HuH-7.5 (cell line): Measurements from ENCODE around the gene GRIA4.
"Not testable (repeated sequence)": the region's sequence is repeated elsewhere in the genome, so short reads cannot be mapped to it uniquely, and the experiment has no call there.

ENCODE experiments used
- DNase-seq: peaks from one replicate; pipeline ENCODE4 v3.0.0; 2011; ENCODE audit warnings: low spot score

The GRIA4 gene

DNA sequence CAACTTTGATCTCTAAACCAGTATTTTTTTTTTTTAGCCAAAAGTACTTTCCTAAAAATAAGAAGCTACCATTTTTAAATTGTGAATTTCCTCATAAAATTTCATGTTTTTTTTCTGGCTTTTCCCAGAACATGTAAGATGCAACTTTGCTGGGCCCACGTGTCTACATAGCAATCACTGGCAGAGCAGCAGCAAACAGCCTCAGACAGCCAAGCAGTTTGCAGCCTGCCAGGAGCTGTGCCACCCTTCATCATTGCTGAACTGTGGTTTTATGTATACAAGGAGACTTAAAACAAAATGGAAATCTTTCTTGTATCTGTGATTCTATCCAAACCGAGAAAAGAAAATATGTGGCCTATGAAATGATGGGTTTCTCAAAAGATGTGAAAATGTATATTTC lies 110.2 kb downstream of the GRIA4 start:
- no peak for DNase-seq

DNA sequence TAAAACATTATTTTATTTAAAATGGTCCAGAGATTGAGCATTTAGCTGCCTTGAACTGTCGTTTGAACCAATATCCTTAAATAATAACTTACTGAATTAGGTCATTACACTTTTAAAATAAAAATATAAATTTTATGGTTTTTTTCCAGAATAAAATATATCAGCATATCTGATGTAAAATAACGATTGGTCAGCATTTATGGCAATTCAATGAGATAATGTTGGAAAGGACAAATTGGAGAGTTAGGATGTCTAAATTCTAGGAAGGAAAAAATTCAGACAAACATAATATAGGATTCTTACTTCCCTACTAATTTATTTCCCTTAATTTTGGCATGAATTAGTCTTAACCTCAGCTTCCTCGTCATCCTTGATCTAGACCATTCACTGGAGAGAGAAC lies 113.4 kb downstream of the GRIA4 start:
- no peak for DNase-seq

DNA sequence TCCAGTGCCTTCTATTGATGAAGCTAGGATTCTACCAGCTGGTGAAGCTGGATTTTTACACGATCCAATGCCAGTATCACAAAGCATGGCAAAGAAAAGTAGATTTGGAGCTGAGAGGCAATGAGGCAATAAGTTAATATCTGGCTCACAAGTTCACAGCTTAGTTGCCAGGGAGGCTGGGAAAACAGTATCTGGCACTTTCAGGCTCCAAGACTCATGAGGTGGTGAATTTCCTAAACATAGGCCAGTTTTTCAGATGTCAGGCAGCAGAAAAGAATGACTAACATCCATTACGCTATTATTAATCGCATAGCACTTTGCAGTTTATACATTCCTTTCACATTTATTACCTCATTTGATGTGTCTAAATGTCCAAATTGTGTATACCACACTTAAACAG lies 122.7 kb downstream of the GRIA4 start:
- no peak for DNase-seq

DNA sequence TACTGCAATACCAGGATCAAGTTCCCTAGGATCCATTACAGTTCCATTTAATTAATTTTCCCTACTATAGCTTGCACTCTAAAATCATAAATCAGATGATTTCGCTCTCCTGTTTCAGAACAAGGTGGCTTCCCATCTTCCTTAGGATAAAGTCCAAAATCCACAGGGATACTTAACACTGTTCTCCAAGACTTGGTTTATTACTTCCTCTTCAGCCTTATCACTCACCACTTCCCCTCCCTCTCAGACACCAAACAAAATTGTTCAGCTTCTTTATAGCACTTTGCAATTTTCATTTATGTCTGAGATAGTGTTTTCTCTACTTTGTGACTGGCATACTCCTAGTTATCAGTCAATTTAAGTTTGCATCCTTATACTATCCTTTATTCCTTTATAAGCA lies 124.6 kb downstream of the GRIA4 start:
- no peak for DNase-seq

DNA sequence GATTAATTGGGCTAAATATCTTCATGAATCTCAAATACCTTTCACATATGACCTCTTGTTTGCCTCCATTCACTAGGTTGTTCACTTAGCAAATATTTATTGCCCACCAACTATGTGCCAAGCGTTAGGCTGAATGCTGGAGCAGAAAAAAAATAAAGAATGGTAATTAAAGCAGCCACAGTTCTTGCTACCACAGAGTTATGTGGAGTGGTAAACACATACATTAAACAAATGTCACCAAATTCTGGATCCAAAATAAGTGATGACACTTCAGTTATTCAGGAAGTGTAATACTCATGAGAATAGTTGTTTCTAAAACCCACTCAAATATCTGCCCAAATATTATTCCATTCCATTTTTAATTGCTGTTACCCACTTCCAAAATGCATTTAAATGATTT lies 128.4 kb downstream of the GRIA4 start:
- DNase-seq, result no peak

DNA sequence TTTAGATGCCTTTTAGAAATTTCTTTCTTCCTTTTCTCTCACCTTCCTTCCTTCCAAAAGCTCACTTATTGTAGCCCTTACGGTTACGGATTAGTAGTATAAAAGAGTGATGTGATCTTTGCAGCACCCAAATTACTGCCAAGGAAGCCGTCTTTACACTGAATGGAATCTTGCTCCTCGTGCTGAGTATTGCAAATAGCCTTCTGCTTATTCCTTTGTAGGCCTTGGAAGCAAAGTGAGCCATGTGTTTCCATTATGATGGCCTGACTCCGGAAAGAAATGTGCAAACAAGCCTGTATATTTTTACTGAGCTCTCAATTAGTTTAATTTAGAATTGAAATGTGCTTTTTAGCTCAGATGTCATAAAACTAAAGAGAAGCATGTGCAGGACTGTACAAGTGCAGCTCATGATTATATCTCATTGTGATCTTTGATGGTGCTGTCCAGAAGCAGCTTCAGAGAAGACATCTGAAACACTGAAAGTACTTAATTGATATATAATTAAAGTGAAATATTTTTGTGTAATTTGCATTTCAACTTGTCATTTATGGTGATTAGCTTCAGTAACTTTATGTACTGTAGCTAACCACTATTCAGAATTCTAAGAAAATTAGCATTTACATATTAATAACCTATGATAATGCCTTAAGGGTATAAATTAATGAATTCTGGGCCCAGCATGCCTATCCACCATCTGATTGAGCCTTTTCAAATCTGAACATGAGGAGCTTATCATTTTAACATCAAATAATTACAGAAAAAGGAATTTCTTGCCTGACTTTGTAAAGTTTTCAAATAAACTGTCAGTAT lies 129.3 kb downstream of the GRIA4 start:
- no peak for DNase-seq

DNA sequence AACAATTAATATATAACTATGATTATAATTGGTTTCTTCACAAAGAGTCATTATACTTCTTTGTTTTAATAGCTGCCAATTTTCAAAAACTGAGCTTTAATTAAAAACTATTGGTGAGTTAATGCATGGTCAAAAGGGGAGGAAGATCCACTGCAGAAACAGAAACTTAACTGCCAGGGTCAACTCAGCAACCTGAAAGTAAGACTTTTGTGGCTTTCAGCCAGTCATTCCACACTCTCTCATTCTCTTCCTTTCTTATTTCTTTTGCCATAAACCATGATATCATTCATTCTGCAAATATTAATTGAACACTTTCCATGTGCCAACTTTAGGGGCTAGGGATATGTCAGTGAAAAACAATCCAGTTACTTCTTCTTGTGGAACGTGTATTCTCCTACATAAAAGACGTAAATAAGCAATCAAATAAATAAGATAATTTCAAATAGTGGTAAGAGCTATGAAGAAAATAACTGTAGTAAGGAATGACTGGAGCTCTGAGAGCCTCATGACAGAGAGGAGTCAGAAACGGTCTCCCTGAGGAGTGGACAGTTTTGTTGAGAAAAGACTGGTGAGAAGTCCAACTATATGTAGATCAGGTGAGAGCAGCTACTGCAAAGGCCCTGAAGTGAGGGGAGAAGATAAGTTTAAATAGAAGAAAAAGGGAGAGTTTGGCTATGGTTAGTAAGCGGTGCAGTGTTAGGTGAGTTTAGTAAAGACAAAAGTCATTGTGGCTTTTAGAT lies 130.5 kb downstream of the GRIA4 start:
- no peak for DNase-seq

DNA sequence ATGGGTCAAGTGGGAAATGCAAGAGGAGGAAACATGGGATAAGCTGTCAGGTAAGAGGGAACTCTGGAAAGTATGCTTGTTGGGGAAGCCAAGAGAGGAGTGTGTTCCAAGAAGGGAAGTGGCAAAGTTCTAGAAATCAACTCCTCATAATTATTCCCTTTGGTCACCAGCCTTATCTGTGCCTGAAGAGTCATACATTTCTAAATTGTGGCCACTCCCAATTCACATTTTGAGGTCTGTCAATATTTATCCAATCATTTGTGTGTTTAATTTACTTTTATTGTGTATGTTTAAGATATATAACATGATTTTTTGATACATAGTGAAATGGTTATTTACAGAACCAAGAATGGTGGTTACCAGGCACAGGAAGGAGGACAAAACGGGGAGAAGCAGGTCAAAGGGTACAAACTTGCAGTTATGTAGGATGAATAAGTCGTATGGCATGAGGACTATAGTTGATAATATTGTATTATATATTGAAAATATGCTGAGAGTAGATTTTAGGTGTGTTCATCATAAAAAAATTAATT lies 131.7 kb downstream of the GRIA4 start:
- DNase-seq, result no peak

DNA sequence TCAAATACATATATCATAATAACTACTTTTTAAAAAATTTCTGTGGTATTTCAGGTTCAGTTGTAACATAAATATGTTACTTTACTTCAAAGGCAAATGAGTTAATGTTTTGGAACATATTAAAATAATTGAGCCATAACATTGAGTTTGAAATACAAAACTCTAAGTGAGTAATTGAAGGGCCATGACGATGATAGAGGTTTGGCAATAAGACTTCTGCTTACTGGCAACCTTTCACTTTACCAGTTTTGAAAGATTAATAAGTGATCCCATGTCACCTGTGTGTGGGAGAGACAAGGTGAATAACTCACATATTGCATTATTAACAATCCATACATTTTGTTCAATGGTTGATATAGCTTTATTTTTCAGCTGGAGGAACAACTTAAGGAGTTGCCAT lies 144.4 kb downstream of the GRIA4 start:
- no peak for DNase-seq

DNA sequence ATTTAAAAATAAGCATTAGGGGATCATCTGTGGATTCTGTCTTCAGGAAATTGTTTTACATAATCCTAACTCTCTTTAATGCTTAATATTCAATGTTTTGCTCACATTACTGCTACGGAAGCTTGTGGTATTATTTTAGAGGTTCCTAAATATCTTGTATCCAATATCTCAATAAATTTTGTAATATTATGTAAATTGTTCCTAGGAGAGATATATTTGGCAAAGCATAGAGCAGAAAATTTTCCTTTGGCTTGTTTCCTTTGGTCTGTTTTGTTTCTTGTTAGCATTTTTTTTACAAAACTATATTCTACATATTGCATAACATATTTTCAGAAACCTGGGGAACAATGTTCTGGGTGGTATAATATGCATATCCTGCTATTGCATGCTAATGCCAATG lies 144.8 kb downstream of the GRIA4 start:
- no peak for DNase-seq

DNA sequence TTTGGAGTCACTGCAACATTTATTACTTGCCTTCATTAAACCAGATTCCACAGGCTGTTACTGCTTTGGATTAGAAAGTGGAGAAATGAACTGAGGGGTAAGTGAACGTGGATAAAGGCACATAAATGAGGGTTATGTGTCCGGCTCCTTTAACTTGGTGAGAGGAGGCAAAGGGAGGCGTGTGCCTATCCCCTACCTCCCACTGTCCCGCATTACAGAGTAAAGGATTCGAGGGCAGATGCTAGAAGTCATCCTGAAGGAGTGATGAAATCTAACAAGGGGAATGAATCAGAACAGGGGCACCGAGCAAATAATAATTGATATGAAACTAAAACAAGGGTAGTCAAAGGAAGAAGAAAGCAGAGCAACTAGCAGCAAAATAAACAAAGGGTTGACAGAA lies 147.2 kb downstream of the GRIA4 start:
- DNase-seq, result no peak

DNA sequence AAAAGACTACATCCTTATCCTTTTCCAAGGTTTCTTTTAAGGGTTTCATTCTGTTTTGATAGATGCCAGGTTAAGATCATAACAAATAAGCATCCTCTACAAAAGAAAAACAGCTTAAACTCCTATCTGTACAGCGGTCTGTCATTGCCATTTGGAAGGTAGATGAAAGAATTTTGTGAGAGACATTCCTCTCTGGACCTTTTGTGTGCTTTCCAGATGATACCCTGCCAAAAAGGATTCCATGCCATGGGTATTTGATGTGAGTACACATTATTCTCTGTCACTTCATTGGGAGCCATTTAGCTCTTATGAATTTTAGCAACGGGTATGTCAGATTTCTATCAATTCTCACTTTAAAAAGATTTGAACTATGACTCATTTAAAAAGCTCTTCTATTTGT lies 153.7 kb downstream of the GRIA4 start:
- DNase-seq, result no peak

DNA sequence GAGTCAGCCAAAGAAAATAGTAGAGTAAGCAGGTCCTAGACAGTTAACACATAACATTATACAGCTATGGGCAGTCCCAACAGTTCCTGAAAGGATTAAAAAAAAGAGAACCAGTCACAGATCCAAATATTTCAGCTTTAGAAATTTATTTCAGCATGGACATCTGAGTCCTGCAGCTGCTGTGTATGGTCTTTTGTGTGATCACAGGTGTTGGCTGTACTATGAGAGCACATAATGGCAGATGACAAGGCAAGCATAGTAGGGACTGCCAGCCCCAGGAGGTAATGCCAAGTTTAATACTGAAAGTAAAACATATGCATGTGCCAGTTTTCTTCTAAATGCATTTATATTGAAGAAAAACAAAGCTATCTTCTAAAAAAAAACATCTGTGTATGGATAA lies 158.1 kb downstream of the GRIA4 start:
- no peak for DNase-seq

DNA sequence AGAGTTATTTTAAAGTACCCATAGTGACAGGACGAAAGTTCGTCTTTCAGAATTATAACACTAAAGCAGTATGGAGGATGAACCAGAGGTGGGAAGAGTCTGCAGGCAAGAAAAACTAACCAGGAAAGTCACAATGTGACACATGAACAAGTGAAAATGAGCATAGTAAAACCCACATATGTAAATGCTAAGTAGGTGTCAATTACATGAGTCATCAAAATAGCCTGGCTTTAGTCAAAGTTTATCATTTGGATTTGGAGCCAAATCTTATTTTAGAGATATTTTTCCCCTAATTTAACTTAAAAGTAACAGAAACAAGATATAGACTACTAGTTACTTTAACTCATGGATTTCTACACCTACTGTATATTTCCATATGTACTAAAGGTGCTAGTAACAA lies 159.8 kb downstream of the GRIA4 start:
- DNase-seq, result no peak

DNA sequence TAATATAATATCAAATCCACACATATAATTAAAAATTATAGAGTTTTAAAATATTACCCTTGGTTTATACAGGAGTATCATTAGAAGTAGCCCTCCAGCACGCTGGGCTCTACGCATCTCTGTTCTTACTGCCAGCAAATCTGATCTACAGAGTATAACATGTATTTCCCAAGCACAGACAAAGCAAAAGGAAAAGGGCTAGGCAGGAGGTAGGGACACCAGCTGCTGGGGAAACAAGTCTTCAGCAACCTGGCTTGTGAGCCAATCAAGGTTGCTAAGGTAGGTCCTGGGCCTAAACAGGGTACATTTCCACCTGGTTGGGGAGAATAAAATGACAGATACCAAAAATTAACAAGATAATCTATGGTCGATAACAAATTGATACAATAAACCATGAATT lies 163.6 kb downstream of the GRIA4 start:
- not testable (repeated sequence) for DNase-seq

DNA sequence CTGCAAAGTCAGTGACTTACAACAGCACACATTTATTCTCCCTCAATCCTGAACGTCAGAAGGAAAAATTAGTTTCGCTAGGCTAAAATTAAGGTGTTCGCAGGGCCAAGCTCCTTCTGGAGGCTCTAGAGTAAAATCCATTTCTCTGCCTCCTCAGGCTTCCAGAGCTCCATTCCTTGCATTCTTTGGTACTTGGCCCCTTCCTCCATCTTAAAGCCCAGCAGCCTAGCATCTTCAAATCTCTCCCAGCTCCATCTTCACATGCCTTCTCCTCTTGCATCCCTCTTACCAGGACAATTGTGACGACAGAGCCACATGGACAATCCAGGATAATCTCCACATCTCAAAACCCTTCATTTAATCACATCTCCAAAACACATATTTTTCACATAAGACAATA lies 165.0 kb downstream of the GRIA4 start:
- DNase-seq, result no peak

DNA sequence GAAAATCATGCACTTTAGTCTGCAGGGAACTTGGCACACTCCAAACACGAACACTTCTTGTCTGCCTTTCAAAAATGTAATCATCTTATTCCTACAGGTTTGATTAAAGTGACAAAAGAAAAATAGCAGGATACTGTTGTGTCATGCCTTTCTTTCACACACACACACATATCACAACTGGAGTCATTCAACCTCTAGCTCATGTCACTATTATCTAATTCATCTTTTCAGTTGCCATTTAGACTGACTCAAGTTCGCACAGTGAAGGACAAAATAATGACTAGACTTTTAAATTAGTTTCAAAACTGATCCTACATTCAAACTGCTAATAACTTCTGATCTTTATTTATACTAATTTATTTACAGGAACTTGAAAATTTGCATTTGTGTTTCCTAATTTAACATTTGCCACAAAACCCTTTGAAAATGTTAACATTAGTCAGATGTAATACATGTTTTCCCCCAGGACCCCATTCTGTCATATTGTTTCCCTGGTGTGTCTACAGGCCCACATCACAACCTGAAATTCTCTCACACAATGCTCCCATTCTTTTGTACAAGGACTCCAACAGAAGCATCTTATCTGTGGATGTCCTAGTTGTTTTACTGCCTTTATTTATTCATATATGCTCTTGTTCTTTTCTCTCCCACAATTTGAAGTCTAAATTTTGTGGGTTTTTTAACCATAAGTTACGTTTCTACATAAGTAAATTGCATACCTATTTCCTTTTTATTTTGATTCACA lies 171.1 kb downstream of the GRIA4 start:
- no peak for DNase-seq

DNA sequence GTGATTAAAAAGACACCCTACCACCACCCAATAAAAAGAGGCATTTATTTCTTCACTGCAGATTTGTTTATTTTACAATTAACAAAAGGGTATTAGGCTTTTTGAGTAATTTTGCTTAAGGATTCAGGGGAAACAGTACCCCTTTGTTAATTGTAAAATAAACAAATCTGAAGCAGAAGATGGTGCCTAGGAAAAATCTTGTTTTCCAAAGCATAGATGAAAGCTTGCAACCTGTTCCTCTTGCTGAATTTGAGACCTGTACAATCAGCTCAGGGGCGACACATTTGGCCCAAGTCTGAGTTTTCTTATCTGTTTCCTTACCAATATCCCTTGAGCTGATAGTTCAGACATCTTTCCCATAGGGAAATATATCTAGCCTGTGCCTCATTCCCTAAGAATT lies 171.9 kb downstream of the GRIA4 start:
- DNase-seq, result no peak

DNA sequence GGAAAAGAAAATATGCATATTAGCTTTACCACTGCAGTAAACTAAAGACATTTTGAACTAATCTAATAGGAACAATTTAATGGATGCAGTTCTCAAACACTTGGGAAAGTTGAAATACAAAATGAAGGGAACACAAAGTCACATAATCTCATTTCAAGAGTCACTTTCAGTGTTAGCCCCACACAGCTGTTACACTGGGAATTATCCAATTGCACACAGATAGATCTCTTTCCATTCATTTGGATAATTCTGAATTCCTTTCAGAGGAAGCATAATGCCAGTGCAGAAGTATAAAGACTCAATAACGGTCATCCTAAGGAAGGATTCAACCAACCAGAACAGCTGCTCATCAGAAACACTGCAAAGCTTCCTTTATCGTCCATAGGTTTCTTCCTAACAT lies 173.3 kb downstream of the GRIA4 start:
- DNase-seq, result no peak

DNA sequence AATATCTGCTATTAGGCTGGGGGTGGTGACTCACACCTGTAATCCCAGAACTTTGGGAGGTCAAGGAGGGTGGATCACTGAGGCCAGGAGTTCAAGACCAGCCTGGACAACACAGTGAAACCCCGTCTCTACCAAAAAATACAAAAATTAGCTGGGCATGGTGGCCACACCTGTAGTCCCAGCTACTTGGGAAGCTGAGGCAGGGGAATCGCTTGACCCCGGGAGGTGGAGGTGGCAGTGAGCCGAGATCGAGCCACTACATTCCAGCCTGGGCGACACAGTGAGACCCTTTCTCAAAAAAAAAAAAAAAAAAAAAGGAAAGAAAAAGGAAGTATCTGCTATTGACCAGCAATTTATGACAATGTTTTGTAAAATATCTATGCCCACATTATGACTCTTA lies 176.0 kb downstream of the GRIA4 start:
- not testable (repeated sequence) for DNase-seq

DNA sequence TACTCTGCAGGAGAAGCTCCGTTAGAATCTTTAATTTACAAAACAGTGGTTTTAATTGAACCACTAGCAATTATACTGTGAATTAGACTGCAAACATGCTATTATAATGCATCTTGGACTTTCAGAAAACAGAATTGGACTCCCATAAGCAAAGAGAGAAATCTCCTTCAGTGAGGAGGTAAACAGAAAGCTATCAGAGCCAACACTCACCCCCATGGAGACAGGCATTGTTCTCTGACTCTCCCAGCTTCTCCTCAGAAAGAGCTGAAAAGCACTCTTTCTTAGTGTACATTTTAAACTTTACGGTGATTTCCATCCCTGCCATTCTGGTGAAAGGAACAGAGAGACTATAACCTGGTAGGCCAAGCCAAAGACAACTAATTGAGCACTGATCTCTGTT lies 176.9 kb downstream of the GRIA4 start:
- DNase-seq, result no peak

DNA sequence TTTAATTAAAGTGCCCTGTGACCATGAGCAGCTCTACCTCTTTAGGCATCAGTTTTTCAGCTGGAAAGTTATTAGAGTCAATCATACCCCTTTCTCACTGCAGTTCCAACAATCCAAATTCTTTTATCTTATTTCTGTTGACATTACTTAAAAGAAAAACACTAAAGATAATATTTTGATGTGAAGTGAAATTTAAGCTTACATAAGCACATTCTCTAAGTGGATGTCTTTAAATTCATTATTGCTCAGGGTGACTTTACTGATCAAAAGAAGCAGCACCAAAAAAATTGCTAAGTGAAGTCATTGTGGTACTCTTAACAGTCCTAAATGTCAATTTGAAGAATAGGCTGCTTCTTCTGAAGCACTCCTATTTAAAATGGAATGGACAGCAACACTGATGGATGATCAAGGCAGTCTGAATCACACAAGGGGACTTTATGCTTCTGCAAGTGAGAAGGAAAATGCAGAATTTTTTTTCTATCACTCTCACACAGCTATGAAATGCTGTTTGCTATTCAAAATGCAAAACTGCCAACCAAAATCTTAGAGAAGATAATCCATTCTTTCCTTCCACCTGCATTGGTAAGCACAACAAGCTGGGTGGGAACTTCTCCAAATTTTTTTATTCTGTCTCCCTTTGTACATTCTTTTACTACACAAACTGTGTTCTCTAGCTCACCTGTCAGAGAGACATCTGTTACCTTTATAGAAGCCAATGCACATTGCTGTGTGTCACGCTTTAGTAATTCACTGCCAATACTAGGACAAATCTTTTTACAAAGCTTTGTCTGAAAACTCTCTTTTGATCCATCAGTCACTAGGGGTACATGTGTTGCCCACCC lies 179.9 kb downstream of the GRIA4 start:
- no peak for DNase-seq
